ENCODE data around the gene STARD5.
"Not testable (repeated sequence)": the region's sequence is repeated elsewhere in the genome, so short reads cannot be mapped to it uniquely, and the experiment has no call there.

Gene STARD5

DNA sequence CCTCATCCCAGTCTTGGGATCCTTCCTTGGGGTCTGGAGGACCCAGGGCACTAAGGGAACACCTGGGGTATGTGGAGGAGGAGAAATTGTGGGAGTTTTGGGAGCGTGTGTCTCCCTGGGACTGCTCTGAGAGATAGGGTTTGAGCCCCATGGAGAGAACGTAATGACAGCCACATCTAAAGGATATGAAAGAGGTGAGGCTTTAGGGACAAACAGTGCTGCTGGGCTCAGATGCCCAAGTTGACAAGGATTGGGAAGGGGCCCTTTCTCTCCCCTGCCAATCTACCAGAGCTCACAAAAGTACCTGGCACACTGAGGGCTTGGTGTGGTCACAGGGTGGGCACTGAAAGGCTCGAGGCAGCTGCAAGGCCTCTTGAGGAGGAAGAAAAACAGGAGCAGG, 13.3 kb upstream of the STARD5 start:
- DNase-seq (ENCODE audit: low read depth) = no peak

DNA sequence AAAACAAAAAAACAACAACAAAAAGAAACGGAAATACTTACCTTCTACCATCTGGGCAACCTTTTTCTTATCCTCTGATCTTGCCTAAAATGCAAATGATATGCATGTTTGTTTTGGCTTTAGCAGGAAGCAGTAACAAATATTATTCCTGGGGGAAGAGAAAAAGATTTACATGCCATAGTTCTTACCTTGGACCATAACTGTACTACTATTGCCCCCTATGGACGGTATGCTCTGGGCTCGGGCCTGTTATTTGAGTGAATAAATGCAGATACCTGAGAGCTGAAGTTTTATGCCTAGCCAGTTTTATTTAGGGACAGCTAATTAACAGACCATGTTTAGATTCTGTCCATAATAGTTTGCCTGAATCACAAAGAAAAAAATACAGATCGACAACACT, 12.6 kb upstream of the STARD5 start:
- no peak for DNase-seq (ENCODE audit: low read depth)

DNA sequence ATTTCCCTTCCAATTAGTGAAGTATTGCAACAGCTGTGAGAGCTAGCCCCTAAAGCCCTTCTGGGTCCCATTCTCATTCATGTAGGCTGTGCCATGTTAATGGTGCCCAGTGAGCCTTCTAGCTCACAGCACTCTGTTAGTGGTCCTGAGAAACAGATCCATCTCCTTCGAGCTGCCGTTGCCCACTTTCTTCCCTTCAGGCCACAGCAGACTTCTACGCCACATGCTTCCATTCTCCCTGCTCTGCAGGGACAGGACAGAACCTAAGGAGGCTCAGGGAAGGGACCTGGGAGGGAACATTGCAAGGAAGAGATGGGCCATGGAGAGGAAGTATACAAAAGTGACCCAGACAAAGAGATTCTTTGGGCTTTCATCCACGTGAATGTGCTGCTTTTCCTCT, 11.7 kb upstream of the STARD5 start:
- DNase-seq (ENCODE audit: low read depth) = no peak

DNA sequence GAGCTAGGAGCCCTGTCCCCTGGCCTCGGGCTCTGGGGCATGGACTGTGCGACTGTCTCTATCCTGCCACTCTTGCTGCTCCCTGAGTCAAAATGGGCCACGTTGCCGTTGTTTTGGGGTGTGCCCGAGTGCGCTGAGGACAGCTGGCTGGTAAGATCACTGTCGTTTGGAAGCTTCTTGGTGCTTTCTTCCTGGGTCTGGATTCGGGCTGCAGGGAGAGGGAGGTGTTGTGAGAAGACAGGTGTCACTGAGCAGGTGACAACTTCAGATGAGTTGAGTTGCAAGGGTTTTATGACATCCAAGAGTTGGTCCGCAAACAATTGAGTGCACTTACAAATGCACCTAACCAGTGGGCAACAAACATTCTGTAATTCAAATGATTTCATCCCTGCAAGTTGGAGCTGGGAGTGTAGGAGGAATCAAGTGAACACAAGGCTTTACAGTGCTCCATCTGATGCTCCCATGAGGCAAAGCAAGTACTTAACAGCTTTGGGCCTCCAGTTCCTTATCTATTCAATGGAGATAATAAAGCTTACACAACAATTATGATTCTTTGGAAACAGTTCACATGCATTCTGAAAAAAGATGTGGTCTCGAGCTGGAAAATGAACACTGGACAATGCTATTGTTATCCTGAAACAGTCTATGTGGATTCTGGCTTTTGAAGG, 11.0 kb upstream of the STARD5 start:
- no peak for DNase-seq (ENCODE audit: low read depth)

DNA sequence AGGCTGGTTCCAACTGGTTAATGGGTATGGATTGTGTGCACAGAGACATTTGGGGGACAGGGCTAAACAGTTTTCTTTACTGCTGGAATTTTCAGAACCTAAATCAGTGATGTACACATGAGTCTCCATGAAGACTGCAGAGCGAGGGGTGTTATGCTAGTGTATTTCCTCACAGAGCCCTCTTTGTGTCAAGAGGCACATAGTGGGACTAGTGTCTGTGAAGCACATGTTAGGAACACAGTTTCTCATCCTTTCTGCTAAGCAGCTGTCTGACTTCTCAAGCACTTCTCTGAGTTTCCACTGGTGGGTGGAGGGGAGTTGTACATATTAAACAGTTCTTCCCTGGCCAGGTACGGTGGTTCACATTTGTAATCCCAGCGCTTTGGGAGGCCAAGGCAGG, 9.4 kb upstream of the STARD5 start:
- DNase-seq (ENCODE audit: low read depth) = no peak

DNA sequence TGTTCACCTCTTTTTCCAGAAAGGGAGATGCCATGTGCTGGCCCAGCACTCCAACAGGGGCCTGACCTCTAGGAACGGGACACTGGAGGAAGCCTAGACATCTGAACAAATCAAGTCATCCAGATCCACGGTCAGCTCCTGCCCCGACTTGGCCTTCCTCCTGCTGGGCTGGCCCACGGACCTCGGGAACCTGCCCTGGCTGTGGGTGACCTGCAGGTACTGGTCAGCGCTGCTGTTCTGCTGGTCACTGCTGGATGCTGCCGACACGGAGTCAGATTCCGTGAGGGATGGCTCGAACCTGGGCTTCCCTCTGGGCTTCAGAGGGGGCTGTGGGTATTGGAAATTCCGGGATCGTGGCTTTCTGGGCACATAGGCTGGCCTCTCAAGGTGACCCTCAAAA, 8.4 kb upstream of the STARD5 start:
- DNase-seq (ENCODE audit: low read depth) = no peak

DNA sequence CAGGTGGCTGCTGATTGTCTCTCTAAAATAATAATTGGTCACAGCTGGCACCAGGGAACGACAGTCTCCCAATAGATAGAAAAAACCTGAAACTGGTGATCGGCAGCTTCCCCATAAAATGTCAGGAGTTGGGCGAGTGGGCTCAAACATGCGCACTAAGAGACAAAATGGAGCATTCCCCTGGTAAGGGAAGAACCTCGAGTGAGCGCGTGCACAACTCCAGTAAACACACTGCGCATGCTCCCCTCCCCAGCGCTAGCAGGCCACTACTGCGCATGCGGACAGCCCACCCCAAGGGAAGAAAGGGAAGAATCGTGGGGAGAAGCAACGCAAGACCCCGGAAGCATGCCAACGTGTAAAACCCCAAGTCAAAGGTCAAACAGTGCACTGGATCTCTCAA, 7.7 kb upstream of the STARD5 start:
- no peak for DNase-seq (ENCODE audit: low read depth)

DNA sequence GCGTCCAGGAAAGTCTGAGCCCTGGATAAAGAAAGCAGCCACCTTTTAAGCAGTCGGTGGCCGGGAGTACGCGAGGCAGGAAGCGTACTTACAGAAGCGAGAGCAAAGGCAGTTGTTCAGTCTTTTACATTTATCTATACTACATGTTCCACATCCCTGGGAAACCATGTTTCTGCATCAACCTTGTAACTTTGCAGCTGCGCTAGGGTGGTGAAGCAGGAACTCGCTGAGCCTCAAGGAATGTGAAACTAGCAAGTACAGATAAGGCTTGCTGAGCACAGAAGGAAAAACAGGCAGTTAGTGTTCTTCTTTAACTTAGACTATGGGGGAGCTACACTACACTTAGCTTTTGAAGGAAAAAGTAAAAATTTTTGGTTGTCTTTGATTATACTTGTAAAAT, 7.2 kb upstream of the STARD5 start:
- DNase-seq (ENCODE audit: low read depth) = not testable (repeated sequence)

DNA sequence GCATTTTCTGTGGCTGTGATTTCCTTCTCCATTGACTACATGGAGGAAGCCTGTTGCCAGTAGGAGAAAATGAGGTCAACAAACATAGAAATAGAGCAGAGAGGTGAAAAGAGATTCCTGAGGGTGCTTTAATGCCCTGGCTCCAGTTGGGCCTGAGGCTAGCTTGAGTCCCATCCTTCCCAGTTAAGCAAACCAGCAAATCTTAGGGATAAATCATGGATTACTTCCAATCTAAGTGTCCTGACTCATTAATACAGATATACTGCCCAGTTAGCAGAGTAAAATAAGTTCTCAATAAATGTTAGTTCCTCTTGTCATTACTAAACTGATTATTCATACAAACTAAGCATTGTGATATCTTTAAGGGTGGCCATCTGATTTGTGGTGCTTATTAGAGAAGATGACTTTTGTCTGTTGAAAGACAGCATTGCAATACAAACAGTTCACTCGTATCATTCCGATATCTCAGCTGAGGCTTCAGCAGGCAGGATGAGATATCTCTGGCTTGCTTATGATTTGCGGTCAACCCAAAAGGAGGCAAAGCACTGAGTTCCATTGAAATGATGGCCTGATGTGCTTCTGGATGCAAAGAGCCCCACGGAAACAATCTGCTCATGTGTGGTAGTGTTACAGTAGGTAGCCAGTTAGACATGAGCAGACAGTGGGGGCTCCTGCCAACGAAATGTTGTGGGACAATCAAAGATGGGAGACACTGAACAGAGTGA, 6.6 kb upstream of the STARD5 start:
- no peak for DNase-seq (ENCODE audit: low read depth)

DNA sequence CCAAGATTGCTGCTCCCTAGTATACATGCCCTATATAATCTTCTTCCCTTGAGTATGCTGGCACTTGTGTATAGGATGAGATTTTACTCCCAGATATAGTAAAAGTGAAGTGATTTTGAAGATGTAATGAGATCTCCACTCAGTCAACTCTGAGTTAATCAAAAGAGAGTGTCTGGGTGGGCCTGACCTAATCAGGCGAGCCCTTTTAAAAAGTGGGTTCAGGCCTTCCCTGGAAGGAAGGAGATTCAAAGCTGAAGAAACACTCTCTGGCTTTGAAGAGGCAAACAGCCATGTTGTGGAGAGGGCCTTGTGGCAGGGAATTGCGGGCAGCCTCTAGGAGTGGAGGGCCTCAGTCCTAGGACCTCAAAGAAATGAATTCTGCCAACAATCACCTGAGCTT, 5.5 kb upstream of the STARD5 start:
- no peak for DNase-seq (ENCODE audit: low read depth)

DNA sequence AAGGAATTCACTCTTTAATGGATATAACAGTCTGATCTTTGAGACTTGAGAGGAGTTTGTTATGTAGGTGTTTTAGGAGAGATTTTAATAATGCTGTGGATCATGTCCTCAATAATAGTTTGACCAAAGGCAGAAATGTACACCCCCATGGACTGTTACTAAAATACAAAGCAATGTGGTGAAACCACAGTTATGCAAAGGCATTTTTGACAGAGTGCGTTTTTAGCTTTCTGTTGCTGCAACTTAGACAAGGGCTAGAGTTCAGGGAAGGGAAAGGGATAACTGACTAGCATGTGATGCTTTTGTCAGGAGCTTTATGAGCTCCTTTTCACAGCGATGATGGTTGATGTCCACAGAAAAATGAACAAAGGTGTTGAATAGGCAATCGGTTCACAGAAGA, 3.6 kb upstream of the STARD5 start:
- DNase-seq (ENCODE audit: low read depth) = no peak

DNA sequence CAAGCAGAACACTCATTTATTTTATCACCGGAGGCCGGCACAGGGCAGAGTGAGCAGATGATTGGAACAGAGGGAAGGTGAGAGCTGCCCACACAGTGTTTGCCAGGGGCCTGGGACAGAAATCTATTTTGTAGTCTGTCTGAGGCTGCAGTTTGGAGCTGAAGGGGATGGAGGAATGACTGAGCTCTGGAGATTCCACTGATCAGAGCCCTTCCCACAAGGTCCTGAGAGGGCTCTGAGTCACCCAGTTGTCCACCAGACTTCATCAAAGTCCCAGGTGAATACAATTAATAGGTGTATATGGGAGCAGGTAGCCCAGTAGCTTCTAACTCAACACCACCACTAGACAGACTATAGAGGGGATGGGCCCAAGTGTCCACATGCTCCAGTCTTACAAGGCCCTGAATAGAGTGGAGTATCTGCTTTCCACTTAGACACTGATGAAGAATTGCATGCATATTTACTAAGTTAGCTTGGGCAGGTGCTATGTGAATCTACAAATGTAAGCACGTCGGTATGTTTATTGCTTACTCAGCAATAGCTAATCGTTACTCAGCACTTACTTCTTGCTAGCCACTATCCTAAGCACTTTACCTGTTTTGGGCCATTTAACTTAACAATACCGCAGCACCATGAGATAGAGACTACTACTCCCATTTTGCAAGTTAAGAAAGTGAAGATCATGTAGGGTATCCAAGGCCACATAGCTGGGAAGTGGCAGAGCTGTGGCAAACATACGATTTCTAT, 2.7 kb upstream of the STARD5 start:
- no peak for DNase-seq (ENCODE audit: low read depth)

DNA sequence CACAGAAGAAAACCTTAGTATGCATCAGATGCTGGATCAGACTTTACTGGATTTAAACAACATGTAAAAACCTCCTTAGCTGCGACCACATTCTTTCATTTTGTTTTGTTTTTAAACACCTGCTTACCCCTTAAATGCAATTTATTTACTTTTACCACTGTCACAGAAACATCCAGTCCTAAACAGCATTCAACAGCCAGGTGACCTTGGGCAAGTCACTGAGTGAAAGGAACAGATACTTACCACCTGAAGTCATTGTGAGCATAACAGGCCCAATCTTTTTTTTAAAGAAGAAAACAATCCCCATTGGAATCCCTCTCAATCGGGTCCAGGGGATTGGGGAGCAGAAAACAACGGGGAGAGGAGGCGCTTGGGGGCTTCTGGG, 390 bp downstream of the STARD5 start:
- DNase-seq (ENCODE audit: low read depth) = no peak

DNA sequence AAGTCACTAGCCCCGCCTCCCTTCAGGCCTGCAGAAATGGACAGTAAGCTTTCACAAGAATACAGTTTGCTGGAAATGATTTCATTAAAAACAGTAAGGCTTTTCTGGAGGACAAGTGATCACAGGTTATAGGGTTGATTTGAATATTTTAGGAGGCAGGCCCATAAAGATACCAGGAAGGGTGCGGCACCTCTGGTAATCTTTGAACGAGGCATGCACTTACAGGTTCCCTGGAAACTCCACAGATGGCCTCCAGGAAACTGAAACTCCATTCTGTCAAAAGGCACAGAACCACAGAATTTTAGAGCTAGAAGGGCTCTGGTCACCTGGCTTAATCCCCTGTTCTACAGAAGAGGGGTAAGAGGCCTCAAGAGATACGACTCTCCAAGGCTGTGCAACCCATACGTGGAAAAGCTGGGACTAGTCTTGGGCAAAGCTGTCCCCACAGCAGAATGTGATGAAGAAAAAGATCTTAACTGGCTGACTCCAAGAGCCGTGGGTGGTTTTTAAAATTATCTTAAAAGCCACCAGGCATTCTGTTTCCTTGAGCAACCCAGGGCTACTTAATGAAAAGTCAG, 1.2 kb downstream of the STARD5 start:
- no peak for DNase-seq (ENCODE audit: low read depth)

DNA sequence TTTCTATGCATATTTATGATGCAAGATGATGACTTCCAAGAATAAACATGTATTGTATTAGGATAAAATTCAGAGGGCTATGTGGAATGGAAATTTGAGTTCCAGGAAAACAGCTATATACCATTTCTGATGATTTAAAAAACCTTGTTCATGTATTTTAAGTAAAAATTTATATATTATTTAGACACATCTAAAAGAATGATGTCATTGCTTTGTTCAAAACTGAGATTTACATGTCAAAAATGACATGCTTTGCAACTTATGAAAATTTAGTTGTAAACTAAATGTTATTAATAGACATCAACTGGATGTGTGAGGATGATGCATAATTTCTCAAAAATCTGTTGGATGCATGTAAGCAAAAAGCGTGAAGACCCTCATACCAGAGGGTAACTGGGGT, 2.3 kb downstream of the STARD5 start:
- DNase-seq (ENCODE audit: low read depth) = no peak

DNA sequence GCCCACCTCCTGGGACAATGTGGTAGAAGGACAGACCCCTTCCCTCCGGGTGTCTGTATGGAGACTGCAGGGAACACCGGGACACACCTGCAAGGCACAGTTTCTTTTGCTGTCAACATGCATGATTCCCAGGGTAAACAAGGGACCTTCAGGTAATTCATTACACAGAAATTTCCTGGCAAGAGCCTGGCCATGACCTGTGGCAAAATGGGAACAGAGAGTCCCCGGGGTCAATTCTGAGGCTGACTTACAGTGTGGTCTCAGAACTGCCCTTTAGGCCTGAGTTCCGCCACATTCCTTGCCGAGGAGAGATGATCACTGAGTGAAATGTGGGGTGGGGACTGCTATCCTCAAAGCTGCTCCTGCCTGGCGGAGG, 6.3 kb downstream of the STARD5 start:
- no peak for DNase-seq (ENCODE audit: low read depth)

DNA sequence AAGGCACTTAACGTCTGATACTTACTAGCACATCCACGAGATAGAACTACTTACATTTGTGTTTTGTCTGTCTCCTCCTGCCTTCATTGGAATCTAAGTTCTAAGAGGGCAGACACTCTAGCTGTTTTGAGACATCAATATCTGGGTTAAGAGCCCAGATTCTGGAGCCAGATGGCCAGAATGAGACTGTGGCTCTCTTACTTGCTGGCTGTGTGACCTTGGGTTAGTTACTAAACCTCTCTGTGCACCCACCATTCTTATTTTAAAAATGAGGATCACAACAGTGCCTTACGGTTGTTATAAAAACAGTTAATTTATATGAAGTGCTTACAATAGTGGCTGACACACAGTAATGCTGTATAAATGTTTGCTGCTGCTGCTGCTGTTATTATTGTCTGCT, 7.7 kb downstream of the STARD5 start:
- DNase-seq (ENCODE audit: low read depth) = no peak

DNA sequence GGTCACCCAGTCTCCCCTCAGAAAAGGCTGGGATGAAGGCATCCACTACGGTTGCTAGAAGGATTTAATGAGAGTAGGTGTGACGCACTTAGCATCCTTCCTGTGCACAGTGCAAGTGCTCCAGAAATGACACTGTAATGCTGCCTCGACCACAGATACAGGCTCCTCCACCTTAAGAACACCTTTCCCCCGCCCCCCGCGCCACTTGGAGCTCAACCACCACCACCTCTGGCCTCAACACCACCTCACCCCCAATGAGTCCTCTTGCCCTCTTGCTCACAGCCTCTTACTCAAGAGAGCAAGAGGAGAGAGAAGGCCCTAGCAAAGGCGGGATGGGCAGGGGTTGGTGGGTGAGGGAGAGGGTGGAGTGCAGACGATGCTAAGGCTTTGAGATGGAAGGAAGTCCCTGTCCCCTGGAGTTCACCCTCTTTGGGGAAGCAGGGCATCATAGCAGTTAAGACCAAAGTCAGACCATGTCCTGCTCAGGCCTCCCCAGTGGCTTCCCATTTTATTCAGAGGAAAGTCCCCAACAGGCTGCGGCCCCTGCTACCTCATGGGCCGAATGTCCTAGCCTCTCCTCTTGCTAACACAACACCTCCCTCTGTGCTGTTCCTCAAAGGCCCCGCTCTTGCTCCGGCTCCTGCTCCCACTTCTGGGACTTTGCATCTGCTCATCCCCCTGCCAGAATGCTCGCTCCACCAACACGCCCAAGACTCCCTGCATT, 8.3 kb downstream of the STARD5 start:
- no peak for DNase-seq (ENCODE audit: low read depth)

DNA sequence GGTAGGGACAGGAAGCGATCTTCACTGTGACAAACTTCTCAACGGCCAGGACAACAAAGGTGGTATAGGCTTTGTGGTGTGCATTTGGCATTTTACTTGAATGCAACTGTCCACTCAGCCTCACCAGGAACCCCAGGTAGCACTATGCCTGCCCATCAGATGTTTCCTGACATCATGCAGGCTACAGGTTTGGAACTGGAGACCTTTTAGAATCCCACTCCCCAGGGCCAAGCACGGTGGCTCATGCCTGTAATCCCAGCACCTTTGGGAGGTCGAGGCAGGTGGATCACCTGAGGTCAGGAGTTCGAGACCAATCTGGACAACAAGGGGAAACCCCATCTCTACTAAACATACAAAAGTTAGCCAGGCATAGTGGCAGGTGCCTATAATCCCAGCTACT, 9.6 kb downstream of the STARD5 start:
- no peak for DNase-seq (ENCODE audit: low read depth)

DNA sequence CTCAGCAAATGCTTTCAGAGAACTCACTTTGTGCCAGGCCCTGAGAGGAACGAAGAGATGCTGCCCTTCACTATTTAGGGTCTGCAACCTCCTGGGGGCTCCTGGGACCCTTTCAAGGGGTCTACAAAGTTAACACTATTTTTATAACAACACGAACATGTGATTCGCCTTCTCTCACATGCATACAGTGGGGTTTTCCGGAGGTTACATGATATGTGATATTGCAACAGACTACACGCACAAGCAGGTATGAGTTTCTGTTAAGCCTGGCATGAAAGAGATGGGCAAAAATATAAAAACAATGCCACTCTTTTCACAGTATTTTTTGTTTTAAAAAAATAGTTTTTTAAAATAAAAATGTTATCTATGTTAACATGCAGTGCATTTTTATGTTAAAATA, 10.3 kb downstream of the STARD5 start:
- DNase-seq (ENCODE audit: low read depth) = no peak

DNA sequence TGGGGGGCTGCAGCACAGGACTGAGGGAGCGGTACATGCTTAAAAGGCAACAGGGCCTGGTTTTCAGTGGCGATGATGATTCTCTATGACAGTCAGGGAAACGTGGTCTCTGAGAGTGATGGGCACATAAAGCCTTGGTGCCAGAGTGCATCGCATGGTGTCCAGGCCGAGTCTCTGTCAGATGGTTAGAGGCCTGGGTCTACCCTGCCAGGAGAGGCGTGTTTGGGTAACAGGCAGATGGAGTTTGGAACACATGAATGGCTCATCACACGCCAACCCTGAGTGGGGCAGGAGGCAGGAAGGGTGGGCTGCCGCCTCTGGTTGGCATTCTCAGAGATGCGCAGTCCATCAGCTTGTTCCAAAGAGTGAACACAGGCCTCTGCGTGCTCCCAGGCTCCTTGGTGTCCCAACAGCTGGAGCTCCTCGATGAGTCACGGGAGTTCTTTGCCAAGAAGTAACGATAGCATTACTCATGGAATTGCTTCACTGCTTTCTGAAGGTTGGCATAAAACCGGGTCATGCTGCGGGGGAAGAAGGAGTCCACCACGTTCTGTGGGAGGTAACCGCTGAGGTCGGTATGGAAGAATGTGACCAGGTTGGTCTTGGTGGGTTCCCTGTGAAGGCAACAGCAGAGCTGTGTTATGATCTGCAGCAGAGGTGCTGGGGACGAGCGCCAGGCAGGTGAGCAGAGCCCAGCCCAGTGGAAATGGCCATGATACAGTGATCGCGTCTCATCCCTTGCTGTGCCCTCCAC, 11.0 kb downstream of the STARD5 start:
- no peak for DNase-seq (ENCODE audit: low read depth)
